ENCODE data around the gene ENKUR.

GRCh38 chr10:25038325-25038724 is 22.4 kb upstream of the ENKUR start:
- TF ChIP-seq POLR2A (IDR thresholded peaks at IDR 0.05; ENCODE audit: low read length) (no peak), GATA1 (IDR thresholded peaks at IDR 0.05; ENCODE audit: low read depth, low read length) (no peak)
